SH-SY5Y (cell line): Measurements from ENCODE around the gene UNC80.

Experiments
- GATA2 ChIP-seq: IDR thresholded peaks from 2 replicates; pipeline ENCODE4 v1.6.1; 2011; ENCODE audit warnings: mild to moderate bottlenecking, low read depth, low read length
- GATA3 ChIP-seq: IDR thresholded peaks from 2 replicates; pipeline ENCODE4 v1.6.1; 2011; ENCODE audit warnings: low read depth, mild to moderate bottlenecking, low read length, moderate library complexity

GRCh38 chr2:210028178-210028577 lies 256.5 kb downstream of the UNC80 start:
- TF ChIP-seq GATA3 = no peak
- no peak for TF ChIP-seq GATA2
